K562 (cell line): ENCODE data around the gene TMEM184A. TPM values are rescaled to one million over a fixed set of nuclear protein-coding genes. Genes with fewer than 3 reads are reported as not detected.

ENCODE experiments used
- ATF1 ChIP-seq, 2 experiments: fragments of 450-650 bp in 1 of 2; IDR thresholded peaks; 2 replicates each; pipeline ENCODE4 v1.6.1; 2016; ENCODE audit warnings: missing compliant biosample characterization in 1 of 2, missing genetic modification characterization in 1 of 2
- CXXC5 ChIP-seq: fragments of 250-450 bp; sonication (Bioruptor Pico); IDR thresholded peaks from 2 replicates; pipeline ENCODE4 v1.8.0; 2022; ENCODE audit warnings: inconsistent platforms, mild to moderate bottlenecking, moderate library complexity
- ELF1 ChIP-seq: fragments of 200-800 bp; sonication (Bioruptor generic); IDR thresholded peaks from 2 replicates; pipeline ENCODE4 v1.6.1; 2016; ENCODE audit warnings: missing genetic modification characterization, missing compliant biosample characterization
- ELF2 ChIP-seq: fragments of 250-450 bp; sonication (Bioruptor Pico); IDR thresholded peaks from 2 replicates; pipeline ENCODE4 v1.5.0; 2021; ENCODE audit warnings: mild to moderate bottlenecking
- ETV1 ChIP-seq: fragments of 450-650 bp; conservative IDR thresholded peaks from 2 replicates; pipeline ENCODE4 v1.6.1; 2016; ENCODE audit warnings: missing genetic modification characterization, control low read depth, low read depth, missing compliant biosample characterization
- FOXM1 ChIP-seq, 2 experiments: fragments of 450-650 bp in 1 of 2; sonication (generic) in 1 of 2; formaldehyde crosslinking in 1 of 2; IDR thresholded peaks; 2 replicates each; pipeline versions ENCODE4 v1.6.1 to v1.9.0; 2017 to 2022; ENCODE audit warnings: low read depth in 2 of 2, mild to moderate bottlenecking in 2 of 2, missing genetic modification reagents in 1 of 2, moderate library complexity in 1 of 2
- KDM2B ChIP-seq: fragments of 250-450 bp; sonication (Bioruptor Pico); IDR thresholded peaks from 2 replicates; pipeline ENCODE4 v1.8.0; 2021; ENCODE audit warnings: mild to moderate bottlenecking, moderate library complexity
- MCM2 ChIP-seq: fragments of 450-650 bp; IDR thresholded peaks from 2 replicates; pipeline ENCODE4 v1.6.1; 2017; ENCODE audit warnings: low read depth, mild to moderate bottlenecking
- MNT ChIP-seq, 2 experiments: fragments of 450-650 bp; conservative IDR thresholded peaks; 2 replicates each; pipeline ENCODE4 v1.6.1; 2017; ENCODE audit warnings: mild to moderate bottlenecking in 2 of 2, moderate library complexity in 2 of 2
- NCOR1 ChIP-seq: fragments of 450-650 bp; IDR thresholded peaks from 2 replicates; pipeline ENCODE4 v1.6.1; 2016; ENCODE audit warnings: mild to moderate bottlenecking, moderate library complexity
- NEUROD1 ChIP-seq: fragments of 150-350 bp; IDR thresholded peaks from 2 replicates; pipeline ENCODE4 v1.6.1; 2014; ENCODE audit warnings: borderline replicate concordance, low read length, low read depth; ENCODE audit not compliant: partially characterized antibody
- SMAD2 ChIP-seq: fragments of 150-350 bp; IDR thresholded peaks from 2 replicates; pipeline ENCODE4 v1.6.1; 2014; ENCODE audit warnings: low read depth, mild to moderate bottlenecking, low read length
- TAL1 ChIP-seq: fragments of 450-650 bp; IDR thresholded peaks from 2 replicates; pipeline ENCODE4 v1.6.1; 2016; ENCODE audit warnings: mild to moderate bottlenecking
- TEAD4 ChIP-seq, 2 experiments: sonication (generic) in 1 of 2; formaldehyde crosslinking in 1 of 2; IDR thresholded peaks; 2 replicates each; pipeline versions ENCODE4 v1.6.1 to v1.8.0; 2012 to 2022; ENCODE audit warnings: borderline replicate concordance in 1 of 2, inconsistent platforms in 1 of 2, low read length in 1 of 2, mild to moderate bottlenecking in 1 of 2, missing genetic modification reagents in 1 of 2
- YBX1 ChIP-seq: fragments of 450-650 bp; IDR thresholded peaks from 2 replicates; pipeline ENCODE4 v1.7.1; 2016; ENCODE audit warnings: mild to moderate bottlenecking
- ZNF766 ChIP-seq: fragments of 200-800 bp; sonication (Bioruptor generic); conservative IDR thresholded peaks from 2 replicates; pipeline ENCODE4 v1.6.1; 2016; ENCODE audit warnings: missing genetic modification characterization, missing compliant biosample characterization
- polyA plus RNA-seq, 8 experiments: library from polyadenylated mRNA; depleted of rRNA in 4 of 8; stranded (reverse) in 5 of 8; unstranded in 3 of 8; fragments of >200 nt; fragmentation: Nextera tagmentation in 2 of 8; fragmentation: Illumina TruSeq in 1 of 8; extraction: Ambion mirVana in 2 of 8; extraction: Trizol in 1 of 8; gene quantifications; 2 replicates each; pipeline versions ENCODE4 v1.2.1 to v1.2.3, GENCODE V29; 2011 to 2014; ENCODE audit warnings: inconsistent platforms in 1 of 8, missing spikeins in 1 of 8
- total RNA-seq, 7 experiments: library from RNA; depleted of rRNA in 6 of 7; stranded (reverse); fragments of >200 nt in 6 of 7; fragmentation: Illumina TruSeq in 2 of 7; extraction: Trizol in 2 of 7; gene quantifications; 2 replicates each; pipeline versions ENCODE4 v1.2.1 to v1.2.3, GENCODE V29; 2011 to 2021; ENCODE audit warnings: low replicate concordance in 1 of 7
- TF ChIP-seq, protein P1 (sequence below): sonication (generic); formaldehyde crosslinking; IDR thresholded peaks from 2 replicates; pipeline ENCODE4 v1.8.0; 2022; ENCODE audit warnings: missing genetic modification reagents, mild to moderate bottlenecking, moderate library complexity, borderline replicate concordance
- TF ChIP-seq, protein P2 (sequence below): fragments of 450-650 bp; formaldehyde crosslinking; IDR thresholded peaks from 2 replicates; pipeline ENCODE4 v1.4.0; 2022; ENCODE audit warnings: missing genetic modification characterization
- TF ChIP-seq, protein P3 (sequence below): sonication (generic); formaldehyde crosslinking; IDR thresholded peaks from 2 replicates; pipeline ENCODE4 v1.9.0; 2022; ENCODE audit warnings: mild to moderate bottlenecking, missing genetic modification reagents

TMEM184A gene
- total and polyA plus RNA-seq, 9 of the 15 experiments (the other 6 are each of a cell fraction or from before 2014, with no cell fraction given), result 0.10 to 0.18 (median 0.11) TPM; not detected in 6

DNA sequence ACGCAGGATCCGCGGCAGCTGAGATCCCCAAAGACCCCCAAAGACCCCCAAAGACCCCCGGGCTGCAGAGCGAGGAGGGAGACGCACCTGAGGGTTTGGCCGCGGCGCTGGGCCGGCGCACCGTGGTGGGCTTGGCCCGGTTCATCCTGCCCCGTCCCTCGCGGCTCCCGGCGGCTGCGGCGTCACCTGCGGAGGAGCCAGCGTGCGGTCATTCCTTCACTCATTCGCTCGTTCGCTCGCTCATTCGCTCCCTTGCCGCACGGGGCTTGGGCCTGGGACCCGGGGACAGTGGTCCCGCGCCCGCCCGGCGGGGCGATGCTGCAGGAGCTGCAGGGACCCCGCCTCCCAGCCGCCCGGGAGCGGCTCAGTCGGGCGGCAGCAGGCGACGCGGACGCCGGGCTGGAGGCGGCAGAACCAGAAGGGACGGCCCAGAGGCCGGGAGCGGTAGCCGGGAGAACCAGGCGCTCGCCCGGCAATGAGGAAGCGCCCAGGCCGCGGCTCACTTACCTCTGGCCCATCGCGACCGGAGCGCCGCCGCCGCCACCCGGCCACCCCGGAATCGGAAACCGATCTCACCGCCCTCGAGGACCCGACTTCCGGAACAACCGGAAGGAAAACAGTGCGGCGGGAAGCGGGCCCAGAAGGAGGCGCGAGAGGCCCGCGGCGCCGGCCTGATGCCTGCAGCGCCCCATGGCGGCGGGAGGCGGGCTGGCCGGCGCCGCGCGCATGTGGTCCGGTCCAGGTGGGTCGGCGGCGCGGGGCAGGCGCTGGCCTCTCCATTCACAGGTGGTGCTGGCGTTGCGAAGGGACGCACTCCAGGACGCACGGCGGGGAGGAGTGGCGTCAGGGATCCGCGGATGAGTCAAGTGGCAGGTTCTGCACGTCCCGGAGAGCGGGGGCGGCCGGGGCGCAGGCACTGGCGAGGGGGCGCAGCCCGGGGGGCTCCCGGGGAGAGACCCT, 51.9 kb downstream of the TMEM184A start, which contains the start of gene INTS1 (continued):
- TF ChIP-seq ZNF766 (peak; percentile 54; the same call in 1 of the 2 replicates), TAL1 (no peak), CXXC5 (CRISPR knock-in tag) (peak; percentile 95), FOXM1 (IDR thresholded peaks at IDR 0.05; ENCODE audit: low read depth) (no peak), FOXM1 (CRISPR knock-in tag; IDR thresholded peaks at IDR 0.05; ENCODE audit: low read depth) (peak; percentile 67; the same call in 1 of the 2 replicates), NCOR1 (no peak), ETV1 (tag) (peak; percentile 79), NEUROD1 (peak; percentile 36), TEAD4 (IDR thresholded peaks at IDR 0.05; ENCODE audit: low read length) (no peak), TEAD4 (CRISPR knock-in tag; IDR thresholded peaks at IDR 0.05; ENCODE audit: borderline replicate concordance) (no peak), YBX1 (no peak), ELF1 (peak; percentile 92), ELF2 (peak; percentile 52; the same call in 1 of the 2 replicates), SMAD2 (no peak), MCM2 (no peak), ATF1 (CRISPR knock-in tag; IDR thresholded peaks at IDR 0.05) (no peak), ATF1 (tag; IDR thresholded peaks at IDR 0.05) (peak; percentile 38; the same call in 1 of the 2 replicates), MNT (conservative IDR thresholded peaks at IDR 0.05) (peak; percentile 92 to 97), KDM2B (CRISPR knock-in tag) (0 out of 2 replicates have a peak, but pooled peaks have one; percentile 52)
- TF ChIP-seq, protein P1, sequence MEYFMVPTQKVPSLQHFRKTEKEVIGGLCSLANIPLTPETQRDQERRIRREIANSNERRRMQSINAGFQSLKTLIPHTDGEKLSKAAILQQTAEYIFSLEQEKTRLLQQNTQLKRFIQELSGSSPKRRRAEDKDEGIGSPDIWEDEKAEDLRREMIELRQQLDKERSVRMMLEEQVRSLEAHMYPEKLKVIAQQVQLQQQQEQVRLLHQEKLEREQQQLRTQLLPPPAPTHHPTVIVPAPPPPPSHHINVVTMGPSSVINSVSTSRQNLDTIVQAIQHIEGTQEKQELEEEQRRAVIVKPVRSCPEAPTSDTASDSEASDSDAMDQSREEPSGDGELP, result peak; percentile 70; the same call in 1 of the 2 replicates
- TF ChIP-seq, protein P2, sequence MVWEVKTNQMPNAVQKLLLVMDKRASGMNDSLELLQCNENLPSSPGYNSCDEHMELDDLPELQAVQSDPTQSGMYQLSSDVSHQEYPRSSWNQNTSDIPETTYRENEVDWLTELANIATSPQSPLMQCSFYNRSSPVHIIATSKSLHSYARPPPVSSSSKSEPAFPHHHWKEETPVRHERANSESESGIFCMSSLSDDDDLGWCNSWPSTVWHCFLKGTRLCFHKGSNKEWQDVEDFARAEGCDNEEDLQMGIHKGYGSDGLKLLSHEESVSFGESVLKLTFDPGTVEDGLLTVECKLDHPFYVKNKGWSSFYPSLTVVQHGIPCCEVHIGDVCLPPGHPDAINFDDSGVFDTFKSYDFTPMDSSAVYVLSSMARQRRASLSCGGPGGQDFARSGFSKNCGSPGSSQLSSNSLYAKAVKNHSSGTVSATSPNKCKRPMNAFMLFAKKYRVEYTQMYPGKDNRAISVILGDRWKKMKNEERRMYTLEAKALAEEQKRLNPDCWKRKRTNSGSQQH (CRISPR knock-in tag), result no peak
- TF ChIP-seq, protein P3, sequence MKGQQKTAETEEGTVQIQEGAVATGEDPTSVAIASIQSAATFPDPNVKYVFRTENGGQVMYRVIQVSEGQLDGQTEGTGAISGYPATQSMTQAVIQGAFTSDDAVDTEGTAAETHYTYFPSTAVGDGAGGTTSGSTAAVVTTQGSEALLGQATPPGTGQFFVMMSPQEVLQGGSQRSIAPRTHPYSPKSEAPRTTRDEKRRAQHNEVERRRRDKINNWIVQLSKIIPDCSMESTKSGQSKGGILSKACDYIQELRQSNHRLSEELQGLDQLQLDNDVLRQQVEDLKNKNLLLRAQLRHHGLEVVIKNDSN, result no peak
